GM10266 (cell line): Measurements from ENCODE around the gene WDR46.
A peak's percentile ranks its signal among the peaks of the same experiment; 100 is the strongest.

Experiments used
- DNase-seq: peaks from one replicate; pipeline ENCODE4 v3.0.0; 2012; ENCODE audit errors: extremely low spot score
- CTCF ChIP-seq: IDR thresholded peaks from 2 replicates; pipeline ENCODE4 v1.5.1; 2012; ENCODE audit warnings: mild to moderate bottlenecking, low read depth; ENCODE audit not compliant: control insufficient read depth, insufficient read depth; ENCODE audit errors: missing control alignments

The WDR46 gene

GRCh38 chr6:33312361-33313104, 23.5 kb upstream of the WDR46 start:
- TF ChIP-seq CTCF: no peak
- peak; percentile 87 for DNase-seq

- no peak for TF ChIP-seq CTCF
These were observed 17.3 kb upstream of the WDR46 start for GRCh38 chr6:33306356-33306755.

GRCh38 chr6:33305052-33305451, 16.0 kb upstream of the WDR46 start:
- no peak for TF ChIP-seq CTCF
- DNase-seq: no peak

More at GRCh38 chr6:33306356-33306755, 17.3 kb upstream of the WDR46 start:
- DNase-seq: no peak

- no peak for DNase-seq
- TF ChIP-seq CTCF: no peak
These were observed 15.2 kb upstream of the WDR46 start for GRCh38 chr6:33304216-33304615.

- no peak for TF ChIP-seq CTCF
- DNase-seq: no peak
These were observed 12.8 kb upstream of the WDR46 start for GRCh38 chr6:33301877-33302276.

- peak; percentile 72 for TF ChIP-seq CTCF
- DNase-seq: peak; percentile 88
These were observed 10.4 kb upstream of the WDR46 start for GRCh38 chr6:33299237-33299944.

GRCh38 chr6:33298773-33299236, 9.8 kb upstream of the WDR46 start, which contains the start of gene RGL2:
TSS of gene RGL2 (minus strand) at chr6:33298942. CDS start at chr6:33298610, 332 bp downstream.
- no peak for TF ChIP-seq CTCF

More at GRCh38 chr6:33298773-33299236, 9.8 kb upstream of the WDR46 start, which contains the start of gene RGL2:
- DNase-seq: peak; percentile 51
